Fibroblast of upper back skin (primary cell): ENCODE data around the gene SPATS2.
"Not testable (repeated sequence)": the region's sequence is repeated elsewhere in the genome, so short reads cannot be mapped to it uniquely, and the experiment has no call there.

Experiments
- DNase-seq: peaks from one replicate; pipeline ENCODE4 v3.0.0-alpha.2; 2013

The SPATS2 gene

GRCh38 chr12:49357103-49357678 is 10.1 kb upstream of the SPATS2 start:
- DNase-seq: peak; percentile 61

DNA sequence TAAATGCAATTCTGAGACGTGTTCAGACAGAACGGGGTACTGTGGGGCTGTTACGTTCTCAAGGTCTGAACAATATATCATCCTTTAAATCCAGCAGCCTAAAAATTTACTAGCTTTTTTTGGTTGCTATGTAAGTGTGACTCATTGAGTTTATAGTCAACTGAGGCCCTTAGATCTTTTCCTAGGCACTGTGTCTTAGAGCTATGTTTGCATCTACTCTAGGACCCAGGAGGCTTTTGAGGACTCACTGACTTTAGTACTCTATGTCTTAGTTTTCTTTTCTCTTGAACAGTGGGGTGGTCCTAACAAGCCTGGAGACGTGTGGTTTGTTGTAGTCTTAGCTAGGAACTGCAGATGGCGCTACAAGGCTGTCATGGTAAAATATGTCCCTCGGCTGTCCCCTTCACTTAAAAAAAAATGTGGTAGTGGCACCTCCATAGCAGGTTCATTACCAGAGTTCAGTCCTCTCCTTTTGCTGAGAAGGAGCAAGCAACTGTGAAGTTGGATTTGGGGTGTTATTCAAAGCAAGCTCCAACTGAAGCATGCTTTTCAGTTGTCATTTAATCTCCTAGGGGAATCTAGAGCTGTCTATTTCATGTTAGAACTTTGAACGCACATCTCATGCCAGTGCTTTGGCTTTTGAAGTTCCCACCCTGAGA is 8.7 kb upstream of the SPATS2 start:
- DNase-seq: peak; percentile 64

DNA sequence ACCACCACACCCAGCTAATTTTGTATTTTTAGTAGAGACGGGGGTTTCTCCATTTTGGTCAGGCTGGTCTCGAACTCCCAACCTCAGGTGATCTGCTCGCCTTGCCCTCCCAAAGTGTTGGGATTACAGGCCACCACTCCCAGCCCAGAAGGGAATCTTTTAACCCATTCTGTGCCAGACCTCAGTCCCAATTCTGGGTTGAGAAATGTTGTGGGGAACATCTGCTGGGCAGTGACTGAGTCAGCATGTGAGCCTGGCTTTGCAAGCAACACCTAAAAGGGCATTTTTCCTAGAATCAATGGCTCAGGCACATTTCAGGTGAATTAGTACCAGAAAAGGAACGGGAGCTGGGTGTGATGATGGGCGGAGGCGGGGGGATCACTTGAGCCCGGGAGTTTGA is 7.6 kb upstream of the SPATS2 start:
- no peak for DNase-seq

GRCh38 chr12:49362077-49362476 is 5.2 kb upstream of the SPATS2 start:
- no peak for DNase-seq

GRCh38 chr12:49364989-49365388 is 2.3 kb upstream of the SPATS2 start:
- peak; percentile 71 for DNase-seq

GRCh38 chr12:49365542-49365941 is 1.7 kb upstream of the SPATS2 start:
- DNase-seq: peak; percentile 80

GRCh38 chr12:49366096-49366651 is 1.1 kb upstream of the SPATS2 start:
- DNase-seq: no peak

DNA sequence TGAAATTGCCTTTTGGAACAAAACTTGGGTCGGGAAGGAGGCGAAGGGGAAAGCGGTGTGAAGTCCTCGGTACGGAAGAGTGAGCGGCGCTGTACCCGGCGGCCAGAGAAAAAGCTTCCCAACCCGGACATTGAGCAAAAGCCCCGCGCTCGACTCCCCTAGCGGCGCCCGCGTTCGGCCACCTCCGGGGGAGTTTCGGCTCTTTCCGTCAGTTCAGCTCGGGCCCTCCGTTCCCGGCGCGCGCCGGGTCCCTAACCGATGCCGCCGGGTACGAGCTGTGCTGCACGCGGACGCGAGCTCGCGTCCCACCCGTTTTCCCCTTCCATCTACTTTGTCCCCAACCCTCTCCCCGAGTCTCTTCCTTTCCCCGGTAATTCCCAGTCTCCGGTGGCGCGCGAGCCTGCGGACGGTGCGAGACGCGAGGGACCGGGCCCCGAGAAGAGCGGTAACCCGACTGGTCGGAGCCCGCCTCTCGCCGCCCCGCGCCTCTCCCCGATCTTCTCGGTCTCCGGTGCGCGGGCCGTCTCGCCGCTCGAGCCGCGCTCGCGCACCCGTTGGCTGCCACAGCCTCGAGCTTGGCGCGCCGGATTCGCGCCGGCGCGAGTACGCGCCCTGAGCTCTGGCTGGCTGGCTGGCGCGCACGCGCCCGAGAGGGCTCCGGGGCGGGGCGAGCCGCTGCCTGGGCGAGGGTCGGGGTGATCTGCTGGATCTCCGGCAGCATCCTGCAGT is 446 bp upstream of the SPATS2 start:
- DNase-seq: peak; percentile 95

DNA sequence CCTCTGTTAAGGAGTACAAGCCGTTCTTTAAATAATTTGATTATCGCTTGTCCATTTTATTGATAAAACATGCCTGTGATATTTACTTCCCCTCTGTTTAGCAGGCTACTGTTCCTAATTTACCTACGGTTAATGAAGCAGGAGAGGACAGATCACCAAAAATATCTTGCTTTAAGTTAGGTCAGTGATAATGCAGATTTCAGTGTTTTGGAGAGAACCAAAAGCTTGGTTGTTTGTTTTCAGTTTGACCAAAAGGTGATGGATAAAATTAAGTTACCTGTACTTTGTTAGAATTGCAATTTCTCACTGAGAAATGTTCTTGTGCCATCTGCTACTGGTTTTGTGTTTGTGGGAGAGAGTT is 958 bp downstream of the SPATS2 start:
- no peak for DNase-seq

- peak; percentile 36 for DNase-seq
Observed at GRCh38 chr12:49369411-49370145, 2.3 kb downstream of the SPATS2 start.

DNA sequence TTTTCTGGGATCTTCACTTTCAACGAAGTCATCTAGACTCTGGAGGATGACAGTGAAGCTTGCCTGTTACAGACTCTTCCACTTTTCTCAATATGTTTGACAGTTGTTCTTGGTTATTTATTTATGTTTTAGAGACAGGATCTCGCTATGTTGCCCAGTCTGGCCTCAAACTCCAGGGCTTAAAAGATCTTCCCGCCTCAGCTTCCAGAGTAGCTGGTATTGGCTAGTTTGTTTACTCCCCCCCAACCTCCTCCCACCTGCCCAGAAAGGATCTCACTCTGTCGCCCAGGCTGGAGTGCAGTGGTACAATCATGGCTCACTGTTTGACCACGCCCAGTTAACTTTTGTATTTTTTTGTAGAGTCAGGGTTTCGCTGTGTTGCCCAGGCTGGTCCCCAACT is 3.3 kb downstream of the SPATS2 start:
- no peak for DNase-seq

GRCh38 chr12:49375406-49375805 is 8.1 kb downstream of the SPATS2 start:
- DNase-seq: no peak

- no peak for DNase-seq
Observed at GRCh38 chr12:49377386-49377785, 10.1 kb downstream of the SPATS2 start.

DNA sequence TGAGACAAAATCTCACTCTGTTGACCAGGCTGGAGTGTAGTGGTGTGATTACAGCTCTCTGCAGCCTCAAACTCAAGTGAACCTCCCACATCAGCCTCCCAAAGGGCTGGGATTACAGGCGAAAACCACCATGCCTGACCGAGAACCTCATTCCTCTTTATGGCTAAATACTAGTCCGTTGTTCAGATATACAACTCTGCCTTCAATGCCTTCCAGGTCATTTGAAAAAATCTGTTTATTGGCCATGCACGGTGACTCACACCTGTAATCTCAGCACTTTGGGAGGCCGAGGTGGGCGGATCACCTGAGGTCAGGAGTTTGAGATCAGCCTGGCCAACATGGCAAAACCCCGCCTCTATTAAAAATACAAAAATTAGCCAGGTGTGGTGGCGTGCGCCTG is 12.9 kb downstream of the SPATS2 start:
- DNase-seq: not testable (repeated sequence)

- no peak for DNase-seq
Observed at GRCh38 chr12:49388682-49389386, 21.6 kb downstream of the SPATS2 start.

DNA sequence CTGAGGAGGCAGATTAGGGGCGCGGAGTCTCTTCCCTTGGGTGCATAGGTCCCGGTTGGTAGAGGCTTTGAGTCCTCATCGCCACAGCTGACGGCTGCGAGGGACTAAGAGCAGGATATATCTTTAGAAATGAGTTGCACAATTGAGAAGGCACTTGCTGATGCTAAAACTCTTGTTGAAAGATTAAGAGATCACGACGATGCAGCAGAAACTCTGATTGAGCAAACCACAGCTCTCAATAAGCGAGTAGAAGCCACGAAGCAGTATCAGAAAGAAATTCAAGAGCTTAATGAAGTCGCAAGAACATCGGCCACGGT is 22.1 kb downstream of the SPATS2 start:
- no peak for DNase-seq

- DNase-seq: no peak
Observed at GRCh38 chr12:49397000-49397399, 29.7 kb downstream of the SPATS2 start.

GRCh38 chr12:49400304-49400703 is 33.0 kb downstream of the SPATS2 start:
- no peak for DNase-seq

DNA sequence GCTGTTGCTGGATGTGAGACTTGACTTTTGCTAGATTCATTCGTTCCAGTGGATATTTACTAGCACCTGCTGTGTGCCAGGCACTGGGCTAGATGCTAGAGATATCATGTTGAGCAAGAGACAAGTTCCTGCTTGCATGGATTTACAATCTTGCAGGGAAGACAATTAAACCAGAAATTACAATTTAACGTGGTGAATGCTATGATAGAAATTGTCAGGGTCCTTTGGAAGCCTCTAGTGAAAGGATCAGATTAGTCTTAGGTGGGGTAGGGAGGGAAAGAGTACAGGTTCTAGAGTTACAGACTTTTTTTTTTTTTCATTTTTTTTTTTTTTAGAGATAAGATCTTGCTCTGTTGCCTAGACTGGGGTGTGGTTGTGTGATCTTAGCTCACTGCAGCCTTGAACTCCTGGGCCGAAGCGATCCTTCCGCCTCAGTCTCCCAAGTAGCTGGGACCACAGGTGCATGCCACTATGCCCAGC is 36.7 kb downstream of the SPATS2 start:
- no peak for DNase-seq

DNA sequence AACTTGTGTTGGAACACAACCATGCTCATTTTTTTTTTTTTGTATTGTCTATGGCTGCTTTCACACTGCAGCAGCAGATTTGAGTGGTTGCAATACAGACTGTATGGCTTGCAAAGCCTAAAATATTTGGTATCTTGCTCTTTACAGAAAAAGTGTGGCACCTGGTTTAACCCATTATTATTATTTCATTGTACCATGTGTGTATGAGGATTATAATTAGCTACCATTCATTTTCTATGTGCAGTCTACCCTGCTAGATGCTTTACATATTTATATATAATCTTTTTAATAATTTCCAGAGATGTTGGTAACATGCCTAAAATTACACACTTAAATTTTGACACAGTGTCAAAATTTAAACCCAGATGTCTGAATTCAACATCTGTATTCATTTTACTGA is 37.7 kb downstream of the SPATS2 start:
- peak; percentile 11 for DNase-seq

GRCh38 chr12:49410818-49411217 is 43.6 kb downstream of the SPATS2 start:
- no peak for DNase-seq

DNA sequence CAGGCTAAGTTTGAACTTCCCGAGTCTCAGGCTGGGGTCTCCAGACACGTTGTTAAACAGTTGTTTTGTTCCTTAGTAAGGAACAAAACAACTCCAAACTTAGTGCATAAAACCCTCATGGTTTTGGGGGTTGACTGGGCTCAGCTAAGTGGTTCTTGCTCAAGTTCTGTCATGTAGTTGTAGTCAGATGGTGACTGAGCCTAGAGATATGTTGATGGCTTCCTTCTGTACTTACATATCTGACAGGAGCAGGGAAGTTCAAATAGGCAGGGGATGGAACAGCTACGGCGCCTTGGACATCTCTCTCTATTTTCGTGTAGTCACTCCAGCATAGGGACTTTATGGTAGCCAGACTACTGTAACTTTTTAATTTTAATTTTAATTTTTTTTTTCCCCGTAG is 45.7 kb downstream of the SPATS2 start:
- no peak for DNase-seq

DNA sequence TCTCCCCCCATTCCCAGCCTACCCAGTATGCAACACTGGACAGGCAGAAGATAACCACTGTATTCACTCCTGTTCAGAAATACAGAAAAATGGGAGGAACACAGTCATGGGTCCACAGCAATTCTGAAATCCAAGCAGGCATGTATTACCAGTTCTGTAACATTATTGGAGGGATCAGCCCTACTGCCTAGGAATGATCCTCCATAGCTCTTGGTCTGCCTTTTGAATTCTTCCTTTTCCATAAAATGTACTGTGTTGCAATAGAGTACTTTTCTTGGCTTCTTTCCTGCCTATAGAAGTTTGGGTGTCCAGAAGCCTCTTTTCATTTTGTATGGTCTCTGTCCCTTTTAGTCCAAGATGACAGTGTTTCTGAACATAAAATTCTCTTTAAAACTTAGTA is 46.5 kb downstream of the SPATS2 start:
- peak; percentile 36 for DNase-seq
